ENCODE measurements around the gene KCNJ6. TPM values are rescaled to one million over a fixed set of nuclear protein-coding genes. Genes with fewer than 3 reads are reported as not detected.

Gene KCNJ6
- total RNA-seq, 1 experiment from 2014 or later: not detected

DNA sequence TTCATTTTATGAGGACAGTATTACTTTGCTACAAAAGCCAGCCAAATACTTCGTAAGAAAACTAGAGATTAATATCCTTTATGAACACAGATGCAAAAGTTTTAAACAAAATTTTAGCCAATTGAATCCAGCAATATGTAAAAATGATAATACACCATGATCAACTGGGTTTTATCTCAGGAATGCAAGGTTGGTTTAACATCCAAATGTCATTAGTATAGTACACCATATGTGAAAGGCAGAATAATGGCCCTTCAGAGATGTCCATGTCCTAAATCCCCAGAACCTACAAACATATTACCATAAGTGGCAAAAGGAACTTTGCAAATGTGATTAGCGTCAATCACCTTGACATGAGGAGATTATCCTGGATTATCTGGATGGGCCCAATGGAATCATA is 16.7 kb upstream of the KCNJ6 start:
- Histone ChIP-seq H3K9me3 (ENCODE audit: control insufficient read depth in 1 of 2, insufficient read depth in 1 of 2, low read depth in 1 of 2, low read length in 2 of 2) (peaks cover 4 to 23% of the 10 kb centered on the region in 2 experiments; a peak in 1 of 4 replicates), H4K20me1 (ENCODE audit: insufficient read depth) (no peaks in the 10 kb centered on the region), H3K79me2 (ENCODE audit: insufficient read depth, low read length) (no peaks in the 10 kb centered on the region), H3K4me3 (replicated peaks in 1 of 2; ENCODE audit: low read depth in 1 of 2, low read length in 2 of 2) (no peak overlapping the region), H3K4me1 (ENCODE audit: control insufficient read depth in 1 of 2, insufficient read depth in 2 of 2, low read length in 2 of 2) (no peaks in the 10 kb centered on the region), H3K36me3 (ENCODE audit: control insufficient read depth in 1 of 2, insufficient read depth in 2 of 2, low read length in 2 of 2) (no peaks in the 10 kb centered on the region), H3K4me2 (ENCODE audit: low read length) (no peak overlapping the region), H3K9ac (ENCODE audit: low read length) (no peak overlapping the region), H3K27ac (ENCODE audit: low read depth, low read length) (no peak overlapping the region), H3K9me2 (ENCODE audit: insufficient read depth) (no peaks in the 10 kb centered on the region), H2AFZ (ENCODE audit: low read depth, low read length, poor library complexity, severe bottlenecking) (no peak overlapping the region), H3K27me3 (ENCODE audit: insufficient read depth, low read length) (no peaks in the 10 kb centered on the region)
- ChIA-PET POLR2A (no interaction called here), CTCF (no interaction called here), RAD21 (ENCODE audit: low non-redundant PET in 1 of 2, low total read pairs in 2 of 2, uncharacterized antibody in 2 of 2, unreplicated experiment in 2 of 2) (no interaction called here)
- TF ChIP-seq JUND (IDR thresholded peaks at IDR 0.05) (no peak), SRF (IDR thresholded peaks at IDR 0.05; ENCODE audit: low read depth) (no peak), EGR1 (IDR thresholded peaks at IDR 0.05; ENCODE audit: low read depth) (no peak), CTCF (IDR thresholded peaks at IDR 0.05 in 2 of 3, conservative IDR thresholded peaks at IDR 0.05 in 1 of 3; ENCODE audit: borderline replicate concordance in 1 of 3, insufficient read depth in 1 of 3, low read depth in 2 of 3, low read length in 2 of 3) (no peak), RAD21 (IDR thresholded peaks at IDR 0.05; ENCODE audit: low read depth) (no peak), POLR2A (IDR thresholded peaks at IDR 0.05; ENCODE audit: borderline replicate concordance, extremely low read depth, insufficient read depth, insufficient read length) (no peak), EZH2 (IDR thresholded peaks at IDR 0.05) (no peak), ZFX (IDR thresholded peaks at IDR 0.05) (no peak), TCF7L2 (IDR thresholded peaks at IDR 0.05; ENCODE audit: borderline replicate concordance, extremely low read depth, insufficient read depth, insufficient read length) (no peak), ATF3 (IDR thresholded peaks at IDR 0.05) (no peak), CBX3 (IDR thresholded peaks at IDR 0.05; ENCODE audit: low read depth) (no peak), SP1 (IDR thresholded peaks at IDR 0.05; ENCODE audit: low read depth) (no peak)
- TF ChIP-seq, protein P1, sequence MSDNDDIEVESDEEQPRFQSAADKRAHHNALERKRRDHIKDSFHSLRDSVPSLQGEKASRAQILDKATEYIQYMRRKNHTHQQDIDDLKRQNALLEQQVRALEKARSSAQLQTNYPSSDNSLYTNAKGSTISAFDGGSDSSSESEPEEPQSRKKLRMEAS (IDR thresholded peaks at IDR 0.05): no peak
- no peak for DNase-seq (ENCODE audit: low read depth, low spot score)
- no TSS peak for BruUV-seq (replicated peaks)
- intact Hi-C loops (cut with micrococcal nuclease): no loop called here
- no peak for ATAC-seq

Data from HCT116 (cell line).